Smooth muscle cell (in vitro differentiated cells): Measurements from ENCODE around the gene PDE1A. TPM values are rescaled to one million over a fixed set of nuclear protein-coding genes. Genes with fewer than 3 reads are reported as not detected.

Experiments
- DNase-seq: peaks from one replicate; lab custom pipeline; 2025; ENCODE audit not compliant: unreplicated experiment; lab: John Stamatoyannopoulos, UW
- H2AFZ ChIP-seq: fragments of 200-600 bp; sonication (generic); 2 replicates; pipeline ENCODE4 v1.6.0; 2016; ENCODE audit warnings: antibody characterized with exemption, low read depth, mild to moderate bottlenecking
- H3F3A ChIP-seq: fragments of 200-600 bp; sonication (generic); 2 replicates; pipeline ENCODE4 v1.6.0; 2017; ENCODE audit warnings: antibody characterized with exemption, low read depth
- H3K27ac ChIP-seq: fragments of 200-600 bp; sonication (generic); 2 replicates; pipeline ENCODE4 v1.5.1; 2016; ENCODE audit warnings: low read depth, mild to moderate bottlenecking
- H3K27me3 ChIP-seq: fragments of 200-600 bp; sonication (generic); 2 replicates; pipeline ENCODE4 v1.6.1; 2016; ENCODE audit warnings: low read depth, mild to moderate bottlenecking
- H3K36me3 ChIP-seq: fragments of 200-600 bp; sonication (generic); 2 replicates; pipeline ENCODE4 v1.5.1; 2016; ENCODE audit warnings: low read depth
- H3K4me1 ChIP-seq: fragments of 200-600 bp; sonication (generic); 2 replicates; pipeline ENCODE4 v1.5.1; 2016; ENCODE audit warnings: low read depth
- H3K4me2 ChIP-seq: fragments of 200-600 bp; sonication (generic); 2 replicates; pipeline ENCODE4 v1.6.0; 2016; ENCODE audit warnings: mild to moderate bottlenecking
- H3K4me3 ChIP-seq: fragments of 200-600 bp; sonication (generic); 2 replicates; pipeline ENCODE4 v1.5.1; 2016; ENCODE audit warnings: mild to moderate bottlenecking
- H3K79me2 ChIP-seq: fragments of 200-600 bp; sonication (generic); 2 replicates; pipeline ENCODE4 v1.6.0; 2016; ENCODE audit warnings: low read depth, mild to moderate bottlenecking
- H3K9ac ChIP-seq: fragments of 200-600 bp; sonication (generic); 2 replicates; pipeline ENCODE4 v1.6.0; 2016; ENCODE audit warnings: low read depth
- H3K9me3 ChIP-seq: fragments of 200-600 bp; sonication (generic); replicated peaks from 2 replicates; pipeline ENCODE4 v1.5.1; 2016; ENCODE audit warnings: low read depth
- H4K20me1 ChIP-seq: fragments of 200-600 bp; sonication (generic); 2 replicates; pipeline ENCODE4 v1.6.0; 2016; ENCODE audit warnings: low read depth
- WGBS: methylation state at CpG from one replicate; pipeline ENCODE4 v1.1.7; 2016; ENCODE audit warnings: low lambda C conversion rate; 5-methylcytosine and 5-hydroxymethylcytosine counted together
- polyA plus RNA-seq: library from polyadenylated mRNA; unstranded; fragments of >200 nt; fragmentation: Nextera tagmentation; extraction: Ambion mirVana; gene quantifications from 2 replicates; pipeline ENCODE4 v1.2.1, GENCODE V29; 2016
- total RNA-seq: library from RNA; depleted of rRNA; stranded (reverse); fragments of >200 nt; gene quantifications from 2 replicates; pipeline ENCODE4 v1.2.3, GENCODE V29; 2014
- TF ChIP-seq, protein P1 (sequence below): fragments of 200-600 bp; sonication (generic); IDR thresholded peaks from 2 replicates; pipeline ENCODE4 v1.5.1; 2017; ENCODE audit warnings: borderline replicate concordance, mild to moderate bottlenecking, antibody characterized with exemption; ENCODE audit not compliant: insufficient read depth, poor library complexity, severe bottlenecking

Gene PDE1A
- total and polyA plus RNA-seq, 2 experiments from 2014 or later, result 0.58 to 0.96 TPM

DNA sequence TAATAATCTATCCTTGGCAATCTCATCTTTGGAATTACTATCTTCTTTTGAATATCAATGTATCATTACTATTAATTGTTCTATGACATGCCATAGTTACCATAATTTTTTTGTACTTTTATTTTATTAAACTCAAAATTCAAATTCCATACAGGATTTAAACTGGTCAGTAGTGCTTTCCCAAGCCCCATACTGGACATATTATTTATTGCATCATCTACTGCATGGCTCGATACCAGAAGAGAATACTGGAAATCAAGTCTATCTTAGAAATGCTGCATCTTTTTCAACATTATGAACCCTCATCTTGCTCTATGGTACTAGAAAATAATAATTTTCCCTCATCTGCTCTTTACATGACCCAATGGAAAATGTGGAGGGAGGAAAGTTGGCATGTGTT lies 9.4 kb upstream of the PDE1A start:
- TF ChIP-seq, protein P1, sequence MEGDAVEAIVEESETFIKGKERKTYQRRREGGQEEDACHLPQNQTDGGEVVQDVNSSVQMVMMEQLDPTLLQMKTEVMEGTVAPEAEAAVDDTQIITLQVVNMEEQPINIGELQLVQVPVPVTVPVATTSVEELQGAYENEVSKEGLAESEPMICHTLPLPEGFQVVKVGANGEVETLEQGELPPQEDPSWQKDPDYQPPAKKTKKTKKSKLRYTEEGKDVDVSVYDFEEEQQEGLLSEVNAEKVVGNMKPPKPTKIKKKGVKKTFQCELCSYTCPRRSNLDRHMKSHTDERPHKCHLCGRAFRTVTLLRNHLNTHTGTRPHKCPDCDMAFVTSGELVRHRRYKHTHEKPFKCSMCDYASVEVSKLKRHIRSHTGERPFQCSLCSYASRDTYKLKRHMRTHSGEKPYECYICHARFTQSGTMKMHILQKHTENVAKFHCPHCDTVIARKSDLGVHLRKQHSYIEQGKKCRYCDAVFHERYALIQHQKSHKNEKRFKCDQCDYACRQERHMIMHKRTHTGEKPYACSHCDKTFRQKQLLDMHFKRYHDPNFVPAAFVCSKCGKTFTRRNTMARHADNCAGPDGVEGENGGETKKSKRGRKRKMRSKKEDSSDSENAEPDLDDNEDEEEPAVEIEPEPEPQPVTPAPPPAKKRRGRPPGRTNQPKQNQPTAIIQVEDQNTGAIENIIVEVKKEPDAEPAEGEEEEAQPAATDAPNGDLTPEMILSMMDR, result no peak
- no peaks in the 10 kb centered on the region for H3K9me3 ChIP-seq
- H3K36me3 ChIP-seq, result no peaks in the 10 kb centered on the region
- no peak overlapping the region for H3K4me3 ChIP-seq
- H2AFZ ChIP-seq, result no peak overlapping the region
- WGBS, result 93% methylated on average over 1 of the region's 1 CpG
- no peaks in the 10 kb centered on the region for H3K27me3 ChIP-seq
- H4K20me1 ChIP-seq, result no peaks in the 10 kb centered on the region
- peaks cover 3% of the 10 kb centered on the region for H3F3A ChIP-seq
- no peak for DNase-seq
- H3K27ac ChIP-seq, result no peak overlapping the region
- no peak overlapping the region for H3K4me2 ChIP-seq
- no peaks in the 10 kb centered on the region for H3K79me2 ChIP-seq
- no peak overlapping the region for H3K9ac ChIP-seq
- H3K4me1 ChIP-seq, result no peaks in the 10 kb centered on the region

DNA sequence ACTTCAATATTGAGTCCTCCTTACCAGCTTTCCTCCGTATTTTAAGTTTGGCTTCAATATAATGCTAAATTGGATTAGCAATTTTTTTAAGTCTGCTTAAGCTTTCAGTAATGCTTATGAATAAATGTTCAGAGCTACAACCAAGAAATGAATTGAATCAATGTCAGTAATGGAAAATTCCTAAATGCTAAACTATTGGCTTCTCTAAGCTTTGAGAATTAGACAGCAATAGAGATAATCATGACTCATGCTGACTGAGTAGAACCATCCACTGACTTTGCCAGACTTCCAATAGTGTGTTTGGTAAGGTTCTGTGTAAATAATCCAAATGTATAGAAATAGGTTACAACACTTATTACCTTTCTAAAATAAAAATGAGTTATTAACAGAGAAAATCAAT lies 8.9 kb upstream of the PDE1A start:
- Histone ChIP-seq H3K4me2 (peak overlapping the region; percentile 31), H3K79me2 (no peaks in the 10 kb centered on the region), H3K4me3 (no peak overlapping the region), H3K36me3 (no peaks in the 10 kb centered on the region), H3K9me3 (no peaks in the 10 kb centered on the region), H3K27me3 (no peaks in the 10 kb centered on the region), H3K4me1 (no peaks in the 10 kb centered on the region), H2AFZ (no peak overlapping the region), H3K27ac (peak overlapping the region; percentile 27), H3K9ac (no peak overlapping the region), H3F3A (peaks cover 3% of the 10 kb centered on the region), H4K20me1 (no peaks in the 10 kb centered on the region)
- TF ChIP-seq, protein P1, result no peak
- DNase-seq, result no peak
- 80% methylated on average over 1 of the region's 1 CpG for WGBS

DNA sequence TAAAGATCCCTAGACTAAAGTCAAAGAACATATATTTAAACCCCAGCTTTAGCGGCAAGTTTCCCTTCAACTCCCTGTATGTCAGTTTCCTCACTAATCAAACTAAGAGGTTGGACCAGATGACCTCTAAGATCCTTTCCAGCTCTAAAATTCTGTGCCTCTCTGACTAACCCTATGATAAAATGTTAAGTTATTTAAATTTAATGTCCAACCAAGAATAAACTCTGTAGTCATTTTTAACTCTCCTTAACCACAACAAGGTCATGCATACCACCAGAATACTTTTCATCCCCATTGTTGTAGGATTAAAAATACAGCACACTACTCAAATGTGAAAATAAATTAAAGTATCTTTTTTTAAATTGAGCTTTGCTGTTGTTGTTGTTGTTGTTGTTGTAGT lies 5.2 kb upstream of the PDE1A start:
- H3K27ac ChIP-seq, result no peak overlapping the region
- no peaks in the 10 kb centered on the region for H3K4me1 ChIP-seq
- H3K4me2 ChIP-seq, result no peak overlapping the region
- H3K9me3 ChIP-seq, result no peaks in the 10 kb centered on the region
- H4K20me1 ChIP-seq, result no peaks in the 10 kb centered on the region
- H3K4me3 ChIP-seq, result no peak overlapping the region
- no peak overlapping the region for H2AFZ ChIP-seq
- TF ChIP-seq, protein P1, result no peak
- no peak for DNase-seq
- H3K27me3 ChIP-seq, result no peaks in the 10 kb centered on the region
- H3K36me3 ChIP-seq, result no peaks in the 10 kb centered on the region
- H3F3A ChIP-seq, result peaks cover 3% of the 10 kb centered on the region
- H3K9ac ChIP-seq, result no peak overlapping the region
- 97% methylated on average over 1 of the region's 1 CpG for WGBS
- H3K79me2 ChIP-seq, result no peaks in the 10 kb centered on the region

DNA sequence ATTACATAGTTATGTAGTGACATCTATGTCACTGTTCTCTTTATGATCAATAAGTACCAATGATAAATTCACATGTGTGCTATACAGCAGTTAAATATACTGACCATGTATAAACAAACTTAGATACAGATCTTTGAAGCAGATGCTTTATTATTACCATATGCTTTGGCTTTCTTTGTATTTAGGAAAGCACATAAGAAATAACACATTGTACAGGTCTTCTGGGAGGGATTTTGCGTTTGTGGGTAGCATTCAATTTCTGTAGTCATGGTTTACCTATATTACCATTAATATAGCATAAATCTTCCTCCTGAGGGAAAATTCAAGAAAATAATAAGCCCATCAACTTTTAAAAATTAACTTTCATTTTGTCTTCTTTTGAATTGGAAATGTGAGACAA lies 1.6 kb upstream of the PDE1A start:
- no peak overlapping the region for H3K27ac ChIP-seq
- H3K4me1 ChIP-seq, result no peaks in the 10 kb centered on the region
- no peaks in the 10 kb centered on the region for H4K20me1 ChIP-seq
- no peaks in the 10 kb centered on the region for H3F3A ChIP-seq
- H3K79me2 ChIP-seq, result no peaks in the 10 kb centered on the region
- TF ChIP-seq, protein P1, result no peak
- 94% methylated on average over 1 of the region's 1 CpG for WGBS
- no peaks in the 10 kb centered on the region for H3K9me3 ChIP-seq
- no peaks in the 10 kb centered on the region for H3K36me3 ChIP-seq
- H3K4me2 ChIP-seq, result no peak overlapping the region
- H3K9ac ChIP-seq, result no peak overlapping the region
- no peaks in the 10 kb centered on the region for H3K27me3 ChIP-seq
- no peak overlapping the region for H2AFZ ChIP-seq
- no peak overlapping the region for H3K4me3 ChIP-seq
- DNase-seq, result no peak
